ENCODE measurements around the gene FGGY.
"Not testable (repeated sequence)": the region's sequence is repeated elsewhere in the genome, so short reads cannot be mapped to it uniquely, and the experiment has no call there.

FGGY gene

DNA sequence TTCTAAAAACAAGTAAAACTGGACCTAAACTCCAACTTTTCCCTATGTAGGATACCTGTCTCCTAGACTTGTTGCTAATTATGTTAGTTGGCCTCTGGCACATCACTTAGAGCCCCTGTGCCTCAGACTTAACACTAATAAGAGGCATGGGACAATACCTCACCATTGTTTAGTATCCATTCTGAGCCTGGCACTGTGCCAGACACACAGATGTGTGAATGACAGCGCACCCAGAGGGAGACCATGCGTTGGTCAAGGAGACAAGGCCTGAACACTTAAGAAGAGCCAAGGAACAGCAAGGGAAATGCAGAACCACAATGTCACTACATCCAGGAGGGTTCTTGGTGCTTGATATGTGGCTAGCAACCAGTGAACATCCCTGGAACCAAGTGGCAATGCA is 189.1 kb downstream of the FGGY start:
- no peak for DNase-seq (ENCODE audit: low spot score)
- TF ChIP-seq CTCF (IDR thresholded peaks at IDR 0.05; ENCODE audit: borderline replicate concordance, control extremely low read depth, extremely low read depth, insufficient read depth, missing control alignments): no peak
- in situ Hi-C loops (cut with MboI; ENCODE audit: low sequenced_read_pairs, unreplicated experiment): no loop called here

DNA sequence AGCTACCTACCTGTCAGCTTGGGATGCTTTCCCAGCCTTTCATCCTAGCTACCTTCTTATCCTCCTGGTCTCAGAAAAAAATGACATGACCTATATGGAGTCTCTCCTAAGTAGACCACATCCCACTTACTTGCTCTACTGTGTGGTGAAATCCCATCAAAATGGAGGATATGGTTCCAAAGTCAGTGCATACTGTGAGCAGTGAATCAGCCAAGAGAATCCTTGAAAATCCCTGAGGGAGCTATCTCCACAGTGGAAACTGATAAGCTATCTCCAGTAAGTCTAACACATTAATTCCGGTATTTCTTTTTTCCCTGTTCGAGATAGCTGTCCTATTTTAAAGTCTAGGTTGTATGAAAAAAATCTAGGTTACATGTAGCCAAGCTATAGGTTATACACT is 189.7 kb downstream of the FGGY start:
- TF ChIP-seq CTCF (IDR thresholded peaks at IDR 0.05; ENCODE audit: borderline replicate concordance, control extremely low read depth, extremely low read depth, insufficient read depth, missing control alignments): no peak
- in situ Hi-C loops (cut with MboI; ENCODE audit: low sequenced_read_pairs, unreplicated experiment): no loop called here

DNA sequence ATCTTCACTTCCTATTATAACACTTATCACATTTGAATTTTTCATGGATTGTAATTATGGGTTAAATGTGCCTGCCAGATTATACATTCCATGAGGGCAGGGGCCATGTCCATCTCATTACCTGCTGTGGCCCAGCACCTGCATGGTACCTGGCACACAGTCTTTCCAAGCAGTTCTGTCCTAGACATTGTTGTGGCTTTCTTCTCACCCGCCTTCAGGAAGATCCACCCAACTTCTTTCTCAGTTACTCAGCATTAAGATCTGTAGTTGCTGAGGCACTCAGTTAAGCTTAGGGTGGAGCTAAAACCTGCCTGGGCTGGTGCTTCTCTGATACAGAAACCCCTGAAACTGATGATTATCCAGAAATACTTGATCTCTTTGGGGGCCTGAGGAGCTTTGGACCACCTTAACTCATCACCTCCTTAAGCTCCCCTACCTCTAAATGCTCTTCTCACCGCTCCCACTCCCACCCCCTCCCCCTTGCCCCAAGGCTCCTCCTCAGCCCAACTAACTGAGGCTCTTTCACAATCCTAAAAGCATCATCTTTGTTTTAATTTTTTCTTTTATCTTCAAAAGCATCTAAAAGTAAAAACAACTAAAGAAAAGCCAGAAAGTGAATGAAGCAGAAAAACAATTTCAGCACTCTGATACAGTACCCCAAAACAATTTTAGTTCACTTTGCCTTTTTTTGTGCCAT is 190.6 kb downstream of the FGGY start:
- in situ Hi-C loops (cut with MboI; ENCODE audit: low sequenced_read_pairs, unreplicated experiment): no loop called here
- TF ChIP-seq CTCF (IDR thresholded peaks at IDR 0.05; ENCODE audit: borderline replicate concordance, control extremely low read depth, extremely low read depth, insufficient read depth, missing control alignments): no peak
- no peak for DNase-seq (ENCODE audit: low spot score)

More for the DNA sequence above, 189.7 kb downstream of the FGGY start:
- DNase-seq (ENCODE audit: low spot score): no peak

- TF ChIP-seq CTCF (IDR thresholded peaks at IDR 0.05; ENCODE audit: borderline replicate concordance, control extremely low read depth, extremely low read depth, insufficient read depth, missing control alignments): no peak
- in situ Hi-C loops (cut with MboI; ENCODE audit: low sequenced_read_pairs, unreplicated experiment): no loop called here
Observed at GRCh38 chr1:59492500-59492899, 195.6 kb downstream of the FGGY start.

GRCh38 chr1:59494145-59494833 is 197.4 kb downstream of the FGGY start:
- TF ChIP-seq CTCF (IDR thresholded peaks at IDR 0.05; ENCODE audit: borderline replicate concordance, control extremely low read depth, extremely low read depth, insufficient read depth, missing control alignments): no peak
- DNase-seq (ENCODE audit: low spot score): no peak

More at GRCh38 chr1:59492500-59492899, 195.6 kb downstream of the FGGY start:
- DNase-seq (ENCODE audit: low spot score): no peak

DNA sequence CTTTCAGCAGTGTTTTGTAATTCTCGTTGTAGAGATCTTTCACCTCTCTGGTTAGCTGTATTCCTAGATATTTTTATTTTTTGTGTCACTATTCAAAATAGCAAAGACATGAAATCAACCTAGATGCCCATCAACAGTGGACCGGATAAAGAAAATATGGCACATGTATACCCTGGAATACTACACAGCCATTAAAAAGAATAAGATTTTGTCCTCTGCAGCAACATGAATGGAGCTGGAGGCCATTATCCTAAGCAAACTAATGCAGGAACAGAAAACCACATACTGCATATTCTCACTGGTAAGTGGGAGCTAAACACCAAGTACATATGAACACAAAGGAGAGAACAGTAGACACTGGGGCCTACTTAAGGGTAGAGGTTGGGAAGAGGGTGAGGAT is 199.3 kb downstream of the FGGY start:
- in situ Hi-C loops (cut with MboI; ENCODE audit: low sequenced_read_pairs, unreplicated experiment); DNase-seq (ENCODE audit: low spot score): not testable (repeated sequence)

More at GRCh38 chr1:59494145-59494833, 197.4 kb downstream of the FGGY start:
- in situ Hi-C loops (cut with MboI; ENCODE audit: low sequenced_read_pairs, unreplicated experiment): no loop called here

- in situ Hi-C loops (cut with MboI; ENCODE audit: low sequenced_read_pairs, unreplicated experiment): no loop called here
- no peak for TF ChIP-seq CTCF (IDR thresholded peaks at IDR 0.05; ENCODE audit: borderline replicate concordance, control extremely low read depth, extremely low read depth, insufficient read depth, missing control alignments)
Observed at GRCh38 chr1:59497616-59498015, 200.7 kb downstream of the FGGY start.

More at GRCh38 chr1:59497616-59498015, 200.7 kb downstream of the FGGY start:
- DNase-seq (ENCODE audit: low spot score): no peak

Data from GM13976 (cell line).